ENCODE results near the gene SATL1.

DNA sequence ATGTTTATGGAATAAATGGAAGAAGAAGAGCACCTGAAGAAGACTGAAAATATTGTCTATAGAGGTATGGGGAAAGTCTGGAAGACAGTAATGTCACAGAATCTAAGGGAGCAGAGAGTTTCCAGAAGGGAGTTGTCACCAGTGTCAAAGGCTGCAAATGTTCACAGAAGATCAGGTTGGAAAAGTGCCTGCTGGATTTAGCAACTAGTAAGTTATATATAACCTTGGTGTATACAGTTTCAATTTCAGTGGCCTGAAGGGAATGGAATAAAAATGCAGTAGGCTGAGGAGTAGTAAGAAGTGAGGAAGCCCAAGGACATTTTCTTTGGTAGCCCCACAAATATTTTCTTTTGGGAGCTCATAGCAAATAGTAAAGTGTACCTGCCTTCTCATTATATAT lies 107.2 kb downstream of the SATL1 start:
- TF ChIP-seq, protein P1, sequence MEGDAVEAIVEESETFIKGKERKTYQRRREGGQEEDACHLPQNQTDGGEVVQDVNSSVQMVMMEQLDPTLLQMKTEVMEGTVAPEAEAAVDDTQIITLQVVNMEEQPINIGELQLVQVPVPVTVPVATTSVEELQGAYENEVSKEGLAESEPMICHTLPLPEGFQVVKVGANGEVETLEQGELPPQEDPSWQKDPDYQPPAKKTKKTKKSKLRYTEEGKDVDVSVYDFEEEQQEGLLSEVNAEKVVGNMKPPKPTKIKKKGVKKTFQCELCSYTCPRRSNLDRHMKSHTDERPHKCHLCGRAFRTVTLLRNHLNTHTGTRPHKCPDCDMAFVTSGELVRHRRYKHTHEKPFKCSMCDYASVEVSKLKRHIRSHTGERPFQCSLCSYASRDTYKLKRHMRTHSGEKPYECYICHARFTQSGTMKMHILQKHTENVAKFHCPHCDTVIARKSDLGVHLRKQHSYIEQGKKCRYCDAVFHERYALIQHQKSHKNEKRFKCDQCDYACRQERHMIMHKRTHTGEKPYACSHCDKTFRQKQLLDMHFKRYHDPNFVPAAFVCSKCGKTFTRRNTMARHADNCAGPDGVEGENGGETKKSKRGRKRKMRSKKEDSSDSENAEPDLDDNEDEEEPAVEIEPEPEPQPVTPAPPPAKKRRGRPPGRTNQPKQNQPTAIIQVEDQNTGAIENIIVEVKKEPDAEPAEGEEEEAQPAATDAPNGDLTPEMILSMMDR (IDR thresholded peaks at IDR 0.05): no peak
- TF ChIP-seq POLR2A (IDR thresholded peaks at IDR 0.05): no peak
